Measurements from ENCODE around the gene POLR1B.
A peak's percentile ranks its signal among the peaks of the same experiment; 100 is the strongest.

Gene POLR1B

GRCh38 chr2:112580084-112580483 is 37.8 kb downstream of the POLR1B start:
- H3K27me3 ChIP-seq (ENCODE audit: control insufficient read depth, insufficient read depth, low read length, poor library complexity, severe bottlenecking) = no peaks in the 10 kb centered on the region
- H3K9me3 ChIP-seq (ENCODE audit: control insufficient read depth, low read length) = no peaks in the 10 kb centered on the region
- H3K36me3 ChIP-seq (ENCODE audit: control insufficient read depth, insufficient read depth, low read length) = peaks cover 7% of the 10 kb centered on the region
- 89 to 94% methylated on average over 7 of the region's 7 CpGs for WGBS, 2 experiments
- no peak overlapping the region for H3K27ac ChIP-seq (ENCODE audit: insufficient read depth, low read depth, low read length, poor library complexity, severe bottlenecking)
- peaks cover 3% of the 10 kb centered on the region for H3K4me1 ChIP-seq (ENCODE audit: control insufficient read depth, insufficient read depth, low read length)
- H3K4me3 ChIP-seq (ENCODE audit: insufficient read depth, low read depth, low read length) = no peak overlapping the region

DNA sequence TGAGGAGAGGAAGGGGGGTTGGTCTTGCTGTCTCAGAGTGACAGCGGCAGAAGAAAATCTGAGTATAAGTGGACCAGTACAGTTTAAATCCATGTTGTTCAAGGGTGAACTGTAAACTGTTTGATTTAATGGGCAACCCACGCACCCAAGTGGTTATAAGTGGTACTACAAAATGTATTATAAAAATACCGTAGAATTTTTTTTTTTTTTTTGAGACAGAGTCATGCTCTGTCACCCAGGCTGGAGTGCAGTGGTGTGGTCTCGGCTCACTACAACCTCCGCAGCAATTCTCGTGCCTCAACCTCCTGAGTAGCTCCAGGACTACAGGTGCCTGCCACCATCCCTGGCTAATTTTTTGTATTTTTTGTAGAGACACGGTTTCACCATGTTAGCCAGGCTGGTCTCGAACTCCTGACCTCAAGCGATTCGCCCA is 40.1 kb downstream of the POLR1B start:
- H3K9me3 ChIP-seq (ENCODE audit: control insufficient read depth, low read length) = no peaks in the 10 kb centered on the region
- no peak overlapping the region for H3K4me3 ChIP-seq (ENCODE audit: insufficient read depth, low read depth, low read length)
- no peak overlapping the region for H3K27ac ChIP-seq (ENCODE audit: insufficient read depth, low read depth, low read length, poor library complexity, severe bottlenecking)
- peaks cover 4% of the 10 kb centered on the region for H3K36me3 ChIP-seq (ENCODE audit: control insufficient read depth, insufficient read depth, low read length)
- H3K4me1 ChIP-seq (ENCODE audit: control insufficient read depth, insufficient read depth, low read length) = peaks cover 7% of the 10 kb centered on the region
- H3K27me3 ChIP-seq (ENCODE audit: control insufficient read depth, insufficient read depth, low read length, poor library complexity, severe bottlenecking) = no peaks in the 10 kb centered on the region
- WGBS, 2 experiments = 70 to 85% methylated on average over 8 to 10 of the region's 10 CpGs

GRCh38 chr2:112583497-112584133 is 41.4 kb downstream of the POLR1B start:
- WGBS, 2 experiments = 42 to 46% methylated on average over 19 of the region's 19 CpGs
- Histone ChIP-seq H3K9me3 (ENCODE audit: control insufficient read depth, low read length) (no peaks in the 10 kb centered on the region), H3K4me3 (ENCODE audit: insufficient read depth, low read depth, low read length) (peak overlapping the region; percentile 81), H3K36me3 (ENCODE audit: control insufficient read depth, insufficient read depth, low read length) (peaks cover 10% of the 10 kb centered on the region), H3K4me1 (ENCODE audit: control insufficient read depth, insufficient read depth, low read length) (peaks cover 7% of the 10 kb centered on the region), H3K27me3 (ENCODE audit: control insufficient read depth, insufficient read depth, low read length, poor library complexity, severe bottlenecking) (no peaks in the 10 kb centered on the region), H3K27ac (ENCODE audit: insufficient read depth, low read depth, low read length, poor library complexity, severe bottlenecking) (peak overlapping the region; percentile 98)

- Histone ChIP-seq H3K27ac (ENCODE audit: insufficient read depth, low read depth, low read length, poor library complexity, severe bottlenecking) (peak within 1 kb of the TSS; percentile 98), H3K27me3 (ENCODE audit: control insufficient read depth, insufficient read depth, low read length, poor library complexity, severe bottlenecking) (no peaks in the 10 kb centered on the region), H3K4me3 (ENCODE audit: insufficient read depth, low read depth, low read length) (peak within 1 kb of the TSS; percentile 81), H3K9me3 (ENCODE audit: control insufficient read depth, low read length) (no peaks in the 10 kb centered on the region), H3K36me3 (ENCODE audit: control insufficient read depth, insufficient read depth, low read length) (peaks cover 10% of the 10 kb centered on the region), H3K4me1 (ENCODE audit: control insufficient read depth, insufficient read depth, low read length) (peaks cover 7% of the 10 kb centered on the region)
- WGBS, 2 experiments = 0% methylated on average over 54 of the region's 54 CpGs
Observed at GRCh38 chr2:112584134-112584890, 42.0 kb downstream of the POLR1B start, which contains the start of gene CHCHD5. Gene CHCHD5, plus strand, starts transcription at chr2:112584609. Its CDS starts 39 bp downstream, at chr2:112584648.

- Histone ChIP-seq H3K27me3 (ENCODE audit: control insufficient read depth, insufficient read depth, low read length, poor library complexity, severe bottlenecking) (no peaks in the 10 kb centered on the region), H3K9me3 (ENCODE audit: control insufficient read depth, low read length) (no peaks in the 10 kb centered on the region), H3K36me3 (ENCODE audit: control insufficient read depth, insufficient read depth, low read length) (peaks cover 10% of the 10 kb centered on the region), H3K27ac (ENCODE audit: insufficient read depth, low read depth, low read length, poor library complexity, severe bottlenecking) (peak overlapping the region; percentile 98), H3K4me3 (ENCODE audit: insufficient read depth, low read depth, low read length) (peak overlapping the region; percentile 81), H3K4me1 (ENCODE audit: control insufficient read depth, insufficient read depth, low read length) (peaks cover 7% of the 10 kb centered on the region)
- 56 to 60% methylated on average over 3 of the region's 3 CpGs for WGBS, 2 experiments
Observed at GRCh38 chr2:112584891-112585250, 42.6 kb downstream of the POLR1B start.

DNA sequence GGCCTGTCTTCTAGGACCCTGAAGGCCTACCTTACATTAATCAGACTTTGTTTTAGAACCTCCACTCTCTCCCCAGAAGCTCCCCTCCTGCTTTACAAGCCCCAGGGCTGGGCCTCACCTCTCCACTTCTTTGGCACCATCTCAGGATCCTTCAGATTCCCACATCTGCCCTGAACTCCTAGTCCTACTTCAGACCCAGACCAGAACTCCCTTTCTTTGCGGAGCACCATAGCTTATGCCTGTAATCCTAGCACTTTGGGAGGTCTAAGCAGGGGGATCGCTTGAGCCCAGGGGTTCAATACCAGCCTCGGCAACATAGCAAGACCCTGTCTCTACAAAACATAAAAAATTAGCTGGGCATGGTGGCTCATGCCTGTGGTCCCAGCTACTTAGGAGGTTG is 43.1 kb downstream of the POLR1B start:
- no peaks in the 10 kb centered on the region for H3K9me3 ChIP-seq (ENCODE audit: control insufficient read depth, low read length)
- peaks cover 10% of the 10 kb centered on the region for H3K36me3 ChIP-seq (ENCODE audit: control insufficient read depth, insufficient read depth, low read length)
- H3K27me3 ChIP-seq (ENCODE audit: control insufficient read depth, insufficient read depth, low read length, poor library complexity, severe bottlenecking) = no peaks in the 10 kb centered on the region
- peaks cover 7% of the 10 kb centered on the region for H3K4me1 ChIP-seq (ENCODE audit: control insufficient read depth, insufficient read depth, low read length)
- 87 to 90% methylated on average over 3 of the region's 3 CpGs for WGBS, 2 experiments
- peak overlapping the region; percentile 81 for H3K4me3 ChIP-seq (ENCODE audit: insufficient read depth, low read depth, low read length)
- no peak overlapping the region for H3K27ac ChIP-seq (ENCODE audit: insufficient read depth, low read depth, low read length, poor library complexity, severe bottlenecking)

DNA sequence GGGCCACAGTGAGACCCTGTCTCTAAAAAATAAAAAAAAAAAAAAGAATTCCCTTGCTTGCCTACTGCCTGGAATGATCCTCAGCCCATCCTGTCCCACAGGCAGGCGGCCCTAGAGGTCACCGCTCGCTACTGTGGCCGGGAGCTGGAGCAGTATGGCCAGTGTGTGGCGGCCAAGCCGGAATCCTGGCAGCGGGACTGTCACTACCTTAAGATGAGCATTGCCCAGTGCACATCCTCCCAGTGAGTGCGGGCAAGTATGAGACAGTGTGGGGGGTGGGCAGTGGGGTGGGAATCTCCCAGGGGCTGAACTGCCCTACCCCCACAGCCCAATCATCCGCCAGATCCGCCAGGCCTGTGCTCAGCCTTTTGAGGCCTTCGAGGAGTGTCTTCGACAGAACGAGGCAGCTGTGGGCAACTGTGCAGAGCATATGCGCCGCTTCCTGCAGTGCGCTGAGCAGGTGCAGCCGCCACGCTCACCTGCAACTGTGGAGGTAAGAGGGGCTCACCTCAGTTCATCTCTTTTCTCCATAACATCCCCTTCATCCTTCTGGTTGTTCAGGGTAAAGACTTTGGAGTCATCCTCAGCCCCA is 43.7 kb downstream of the POLR1B start:
- no peak overlapping the region for H3K27ac ChIP-seq (ENCODE audit: insufficient read depth, low read depth, low read length, poor library complexity, severe bottlenecking)
- peaks cover 7% of the 10 kb centered on the region for H3K4me1 ChIP-seq (ENCODE audit: control insufficient read depth, insufficient read depth, low read length)
- peaks cover 10% of the 10 kb centered on the region for H3K36me3 ChIP-seq (ENCODE audit: control insufficient read depth, insufficient read depth, low read length)
- H3K9me3 ChIP-seq (ENCODE audit: control insufficient read depth, low read length) = no peaks in the 10 kb centered on the region
- WGBS, 2 experiments = 96 to 97% methylated on average over 18 of the region's 18 CpGs
- H3K4me3 ChIP-seq (ENCODE audit: insufficient read depth, low read depth, low read length) = no peak overlapping the region
- H3K27me3 ChIP-seq (ENCODE audit: control insufficient read depth, insufficient read depth, low read length, poor library complexity, severe bottlenecking) = no peaks in the 10 kb centered on the region

- Histone ChIP-seq H3K27me3 (ENCODE audit: control insufficient read depth, insufficient read depth, low read length, poor library complexity, severe bottlenecking) (no peaks in the 10 kb centered on the region), H3K4me3 (ENCODE audit: insufficient read depth, low read depth, low read length) (no peak overlapping the region), H3K4me1 (ENCODE audit: control insufficient read depth, insufficient read depth, low read length) (peaks cover 4% of the 10 kb centered on the region), H3K36me3 (ENCODE audit: control insufficient read depth, insufficient read depth, low read length) (peaks cover 10% of the 10 kb centered on the region), H3K27ac (ENCODE audit: insufficient read depth, low read depth, low read length, poor library complexity, severe bottlenecking) (no peak overlapping the region), H3K9me3 (ENCODE audit: control insufficient read depth, low read length) (no peaks in the 10 kb centered on the region)
- 71 to 72% methylated on average over 6 of the region's 6 CpGs for WGBS, 2 experiments
Observed at GRCh38 chr2:112588611-112589045, 46.4 kb downstream of the POLR1B start.

- Histone ChIP-seq H3K4me1 (ENCODE audit: control insufficient read depth, insufficient read depth, low read length) (no peaks in the 10 kb centered on the region), H3K27ac (ENCODE audit: insufficient read depth, low read depth, low read length, poor library complexity, severe bottlenecking) (no peak overlapping the region)
- WGBS, 2 experiments = 97% methylated on average over 5 of the region's 5 CpGs
Observed at GRCh38 chr2:112591413-112591812, 49.1 kb downstream of the POLR1B start.

DNA sequence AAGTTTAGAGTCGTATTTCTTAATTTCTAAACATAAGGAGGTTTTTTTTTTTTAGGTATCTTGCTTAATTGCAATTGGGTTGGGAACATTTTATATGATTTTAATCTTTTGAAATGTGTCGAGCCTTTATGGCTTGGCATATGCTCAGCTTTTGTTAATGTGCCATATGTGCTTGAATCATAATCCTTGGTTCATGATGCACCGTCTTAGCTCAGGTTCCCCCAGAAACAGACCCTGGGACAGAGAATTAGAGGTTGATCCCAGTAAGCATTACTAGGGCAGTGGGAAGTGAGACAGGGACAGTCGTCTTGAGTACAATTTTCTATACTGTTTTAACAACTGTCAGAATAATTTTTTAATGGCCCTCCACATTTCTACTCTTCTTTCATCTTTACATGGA is 51.5 kb downstream of the POLR1B start:
- Histone ChIP-seq H3K4me3 (ENCODE audit: insufficient read depth, low read depth, low read length) (no peak overlapping the region), H3K27ac (ENCODE audit: insufficient read depth, low read depth, low read length, poor library complexity, severe bottlenecking) (no peak overlapping the region), H3K36me3 (ENCODE audit: control insufficient read depth, insufficient read depth, low read length) (no peaks in the 10 kb centered on the region), H3K9me3 (ENCODE audit: control insufficient read depth, low read length) (no peaks in the 10 kb centered on the region), H3K4me1 (ENCODE audit: control insufficient read depth, insufficient read depth, low read length) (no peaks in the 10 kb centered on the region), H3K27me3 (ENCODE audit: control insufficient read depth, insufficient read depth, low read length, poor library complexity, severe bottlenecking) (no peaks in the 10 kb centered on the region)
- WGBS, 2 experiments = 92 to 94% methylated on average over 4 of the region's 4 CpGs

More at GRCh38 chr2:112591413-112591812, 49.1 kb downstream of the POLR1B start:
- Histone ChIP-seq H3K27me3 (ENCODE audit: control insufficient read depth, insufficient read depth, low read length, poor library complexity, severe bottlenecking) (no peaks in the 10 kb centered on the region), H3K9me3 (ENCODE audit: control insufficient read depth, low read length) (no peaks in the 10 kb centered on the region), H3K36me3 (ENCODE audit: control insufficient read depth, insufficient read depth, low read length) (peaks cover 6% of the 10 kb centered on the region), H3K4me3 (ENCODE audit: insufficient read depth, low read depth, low read length) (no peak overlapping the region)

All from ectodermal cell (in vitro differentiated cells).